K562 (cell line): ENCODE measurements around the gene CNTN2. TPM values are rescaled to one million over a fixed set of nuclear protein-coding genes. Genes with fewer than 3 reads are reported as not detected.

ENCODE experiments used
- ATAC-seq: fragments of 200-7000 bp; cut with Tn5 transposase; 3 replicates; pipeline ENCODE4 v1.9.1; 2020; ENCODE audit warnings: moderate library complexity
- BruUV-seq: library from RNA; stranded (reverse); fragments of 400-500 nt; replicated peaks from 2 replicates; lab custom pipeline; 2021; lab: Mats Ljungman, UMichigan
- CTCF ChIA-PET: fragments of 300-600 bp; formaldehyde crosslinking; extraction: SDS; loops from one replicate; lab custom pipeline; 2021; ENCODE audit warnings: low intra/inter-chr PET ratio; lab: Yijun Ruan, JAX
- POLR2A ChIA-PET: fragments of 300-600, 350-650 bp; sonication (Branson Sonifier 250); formaldehyde crosslinking; extraction: SDS; loops from one replicate; lab custom pipeline; 2021; ENCODE audit warnings: antibody characterized with exemption, inconsistent platforms; lab: Yijun Ruan, JAX
- DNase-seq, 4 experiments: peaks; one replicate each; pipeline versions ENCODE4 v3.0.0 to v3.0.0-alpha.2; 2011 to 2018; ENCODE audit warnings: low spot score in 3 of 4, mixed read lengths in 3 of 4; ENCODE audit errors: extremely low read depth in 1 of 4
- FAIRE-seq: peaks from 2 replicates; lab custom pipeline; 2011; peaks lifted over from hg19 to GRCh38; lab: Jason Lieb, UNC
- H2AFZ ChIP-seq: 2 replicates; pipeline ENCODE4 v1.6.0; 2011; ENCODE audit warnings: low read depth, low read length, control low read depth, inconsistent platforms
- H3K27ac ChIP-seq: fragments of 200-600 bp; 3 replicates; pipeline ENCODE4 v1.8.0; 2011; ENCODE audit warnings: low read depth, mild to moderate bottlenecking, control low read depth, inconsistent platforms, low read length, moderate library complexity, mixed read lengths; ENCODE audit errors: extremely low read depth
- H3K27me3 ChIP-seq, 2 experiments: fragments of 300-600 bp in 1 of 2; 2 replicates in 1 of 2; 3 replicates in 1 of 2; pipeline versions ENCODE4 v1.6.0 to v1.8.0; 2011; ENCODE audit warnings: inconsistent platforms in 2 of 2, low read length in 2 of 2, mild to moderate bottlenecking in 1 of 2, mixed read lengths in 1 of 2, moderate library complexity in 1 of 2; ENCODE audit not compliant: control insufficient read depth in 2 of 2, insufficient read depth in 2 of 2
- H3K36me3 ChIP-seq: fragments of 300-600 bp; 3 replicates; pipeline ENCODE4 v1.8.0; 2011; ENCODE audit warnings: mild to moderate bottlenecking, low read length, inconsistent platforms; ENCODE audit not compliant: control insufficient read depth, insufficient read depth
- H3K4me1 ChIP-seq, 2 experiments: fragments of 200-600 bp in 1 of 2; replicated peaks in 1 of 2; 2 replicates in 1 of 2; 3 replicates in 1 of 2; pipeline versions ENCODE4 v1.5.1 to v1.8.0; 2011; ENCODE audit warnings: inconsistent platforms in 2 of 2, low read length in 2 of 2, mild to moderate bottlenecking in 1 of 2, mixed read lengths in 1 of 2, moderate library complexity in 1 of 2; ENCODE audit not compliant: control insufficient read depth in 2 of 2, insufficient read depth in 2 of 2
- H3K4me2 ChIP-seq: 2 replicates; pipeline ENCODE4 v1.6.1; 2011; ENCODE audit warnings: low read length, control low read depth, inconsistent platforms, mixed read lengths; ENCODE audit not compliant: insufficient read depth
- H3K4me3 ChIP-seq: fragments of 200-600 bp; sonication (generic), shearing (Covaris generic); 2 replicates; pipeline ENCODE4 v1.5.1; 2016; ENCODE audit warnings: control low read depth, inconsistent platforms
- H3K79me2 ChIP-seq: fragments of 200-600 bp; 3 replicates; pipeline ENCODE4 v1.8.0; 2011; ENCODE audit warnings: low read length, inconsistent platforms; ENCODE audit not compliant: control insufficient read depth, insufficient read depth
- H3K9ac ChIP-seq, 2 experiments: 2 replicates each; pipeline versions ENCODE4 v1.6.0 to v1.6.1; 2011; ENCODE audit warnings: low read depth in 2 of 2, low read length in 2 of 2, control low read depth in 1 of 2, inconsistent platforms in 1 of 2, mild to moderate bottlenecking in 1 of 2, mixed read lengths in 1 of 2; ENCODE audit not compliant: insufficient read depth in 1 of 2
- H3K9me1 ChIP-seq: one replicate; pipeline ENCODE4 v1.6.0; 2011; ENCODE audit warnings: inconsistent platforms, mild to moderate bottlenecking, low read length, moderate library complexity; ENCODE audit not compliant: control insufficient read depth, insufficient read depth
- H3K9me3 ChIP-seq: replicated peaks from 2 replicates; pipeline ENCODE4 v1.5.1; 2011; ENCODE audit warnings: low read depth, low read length, inconsistent platforms; ENCODE audit not compliant: control insufficient read depth, insufficient read depth
- H4K20me1 ChIP-seq: replicated peaks from 2 replicates; pipeline ENCODE4 v1.6.1; 2011; ENCODE audit warnings: low read length, inconsistent platforms, mixed read lengths; ENCODE audit not compliant: control insufficient read depth, insufficient read depth
- CBX5 ChIP-seq: IDR thresholded peaks from 2 replicates; pipeline ENCODE4 v1.6.1; 2014; ENCODE audit warnings: low read depth, borderline replicate concordance
- DNMT1 ChIP-seq: fragments of 450-650 bp; IDR thresholded peaks from 2 replicates; pipeline ENCODE4 v1.6.1; 2016; ENCODE audit warnings: antibody characterized with exemption, mild to moderate bottlenecking
- OTX1 ChIP-seq: fragments of 450-650 bp; formaldehyde crosslinking; IDR thresholded peaks from 2 replicates; pipeline ENCODE4 v1.4.0; 2022; ENCODE audit warnings: mild to moderate bottlenecking
- POLR2G ChIP-seq: fragments of 200-400 bp; formaldehyde crosslinking; IDR thresholded peaks from 2 replicates; pipeline ENCODE4 v1.6.1; 2017; ENCODE audit warnings: low read depth, mild to moderate bottlenecking, antibody characterized with exemption, low read length, moderate library complexity
- U2AF1 ChIP-seq: fragments of 200-400 bp; formaldehyde crosslinking; optimal IDR thresholded peaks from 2 replicates; pipeline ENCODE3; 2017; ENCODE audit warnings: mild to moderate bottlenecking, low read depth, low read length, moderate library complexity
- YY1 ChIP-seq, 3 experiments: IDR thresholded peaks; 2 replicates each; pipeline ENCODE4 v1.6.1; 2011; ENCODE audit warnings: low read length in 2 of 3, mild to moderate bottlenecking in 2 of 3, moderate library complexity in 2 of 3, borderline replicate concordance in 1 of 3, control low read depth in 1 of 3, low read depth in 1 of 3; ENCODE audit not compliant: insufficient read depth in 3 of 3, insufficient replicate concordance in 2 of 3, control insufficient read depth in 1 of 3, insufficient read length in 1 of 3; ENCODE audit errors: extremely low read depth in 1 of 3
- ZBTB1 ChIP-seq: sonication (generic); formaldehyde crosslinking; IDR thresholded peaks from 2 replicates; pipeline ENCODE4 v1.8.1; 2023; ENCODE audit warnings: missing genetic modification reagents, low read depth, mild to moderate bottlenecking, borderline replicate concordance
- ZBTB8A ChIP-seq: fragments of 450-650 bp; IDR thresholded peaks from 2 replicates; pipeline ENCODE4 v1.6.1; 2018; ENCODE audit warnings: mild to moderate bottlenecking, moderate library complexity; ENCODE audit not compliant: partially characterized antibody
- ZNF121 ChIP-seq: sonication (generic); formaldehyde crosslinking; conservative IDR thresholded peaks from 2 replicates; pipeline ENCODE4 v1.8.0; 2022; ENCODE audit warnings: missing genetic modification reagents
- ZNF431 ChIP-seq: sonication (generic); formaldehyde crosslinking; IDR thresholded peaks from 2 replicates; pipeline ENCODE4 v1.8.0; 2022; ENCODE audit warnings: mild to moderate bottlenecking, missing genetic modification reagents
- ZNF589 ChIP-seq: fragments of 200-800 bp; sonication (Bioruptor generic); IDR thresholded peaks from 2 replicates; pipeline ENCODE4 v1.6.1; 2016; ENCODE audit warnings: low read depth, missing genetic modification characterization, missing compliant biosample characterization
- WGBS: fragments of 100-300 bp; shearing (Covaris generic); methylation state at CpG from one replicate; pipeline ENCODE4 v1.1.6; 2016; ENCODE audit warnings: low coverage, mixed read lengths; ENCODE audit not compliant: insufficient coverage; ENCODE audit errors: missing lambda C conversion rate; 5-methylcytosine and 5-hydroxymethylcytosine counted together
- in situ Hi-C: fragments of 300-500 bp; cut with MboI; formaldehyde crosslinking; loops from 4 replicates; pipeline ENCODE4 v1.15.0; 2018; ENCODE audit warnings: inconsistent platforms, mixed read lengths
- intact Hi-C: fragments of 100-400 bp; cut with micrococcal nuclease; formaldehyde crosslinking; loops from 2 replicates; pipeline ENCODE4 v1.14.2; 2022
- polyA plus RNA-seq, 8 experiments: library from polyadenylated mRNA; depleted of rRNA in 4 of 8; stranded (reverse) in 5 of 8; unstranded in 3 of 8; fragments of >200 nt; fragmentation: Nextera tagmentation in 2 of 8; fragmentation: Illumina TruSeq in 1 of 8; extraction: Ambion mirVana in 2 of 8; extraction: Trizol in 1 of 8; gene quantifications; 2 replicates each; pipeline versions ENCODE4 v1.2.1 to v1.2.3, GENCODE V29; 2011 to 2014; ENCODE audit warnings: inconsistent platforms in 1 of 8, missing spikeins in 1 of 8
- total RNA-seq, 7 experiments: library from RNA; depleted of rRNA in 6 of 7; stranded (reverse); fragments of >200 nt in 6 of 7; fragmentation: Illumina TruSeq in 2 of 7; extraction: Trizol in 2 of 7; gene quantifications; 2 replicates each; pipeline versions ENCODE4 v1.2.1 to v1.2.3, GENCODE V29; 2011 to 2021; ENCODE audit warnings: low replicate concordance in 1 of 7
- TF ChIP-seq, protein P1 (sequence below): fragments of 450-650 bp; IDR thresholded peaks from 2 replicates; pipeline ENCODE4 v1.6.1; 2017; ENCODE audit warnings: mild to moderate bottlenecking, moderate library complexity
- TF ChIP-seq, protein P2 (sequence below): fragments of 450-650 bp; IDR thresholded peaks from 2 replicates; pipeline ENCODE4 v1.6.1; 2017; ENCODE audit warnings: antibody characterized with exemption
- TF ChIP-seq, protein P3 (sequence below), 2 experiments: fragments of 150-350 bp in 1 of 2; IDR thresholded peaks; 2 replicates each; pipeline ENCODE4 v1.6.1; 2012 to 2016; ENCODE audit warnings: low read depth in 2 of 2, low read length in 2 of 2, mild to moderate bottlenecking in 1 of 2, moderate library complexity in 1 of 2

Gene CNTN2
- total and polyA plus RNA-seq, 9 of the 15 experiments (the other 6 are each of a cell fraction or from before 2014, with no cell fraction given): not detected

DNA sequence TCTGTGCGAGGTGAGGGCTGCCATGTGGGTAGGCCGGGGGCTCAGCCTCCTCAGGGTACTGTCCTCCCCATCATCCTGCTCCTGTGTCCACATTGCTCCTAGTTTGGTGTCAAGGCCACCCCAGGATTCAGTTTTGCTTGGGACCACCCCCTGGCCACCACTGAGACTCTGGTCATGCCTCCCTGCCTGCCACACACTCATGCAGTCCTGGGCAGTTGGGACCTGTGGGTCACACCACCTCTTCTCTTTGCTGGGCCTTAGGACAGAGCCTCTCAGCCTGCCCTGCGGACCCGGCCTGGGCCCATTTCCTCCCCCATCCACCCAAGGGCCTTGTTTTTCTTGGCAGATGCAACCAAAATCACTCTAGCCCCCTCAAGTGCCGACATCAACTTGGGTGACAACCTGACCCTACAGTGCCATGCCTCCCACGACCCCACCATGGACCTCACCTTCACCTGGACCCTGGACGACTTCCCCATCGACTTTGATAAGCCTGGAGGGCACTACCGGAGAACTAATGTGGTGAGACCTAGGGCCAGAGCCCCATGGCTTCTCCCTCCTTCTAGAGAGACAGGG lies 21.8 kb downstream of the CNTN2 start:
- Histone ChIP-seq H3K79me2 (no peaks in the 10 kb centered on the region), H3K4me3 (no peak overlapping the region), H3K4me1 (peaks cover 0 to 28% of the 10 kb centered on the region in 2 experiments; a peak in 3 of 5 replicates), H3K36me3 (no peaks in the 10 kb centered on the region), H2AFZ (no peak overlapping the region), H3K4me2 (no peak overlapping the region), H3K9ac (no peak overlapping the region), H4K20me1 (peaks cover 8% of the 10 kb centered on the region), H3K27me3 (peaks cover 38 to 71% of the 10 kb centered on the region in 2 experiments), H3K9me1 (no peaks in the 10 kb centered on the region), H3K27ac (no peak overlapping the region), H3K9me3 (no peaks in the 10 kb centered on the region)
- 3% methylated on average over 7 of the region's 9 CpGs for WGBS
- no peak for FAIRE-seq
- no peak for DNase-seq
- ChIA-PET POLR2A (no interaction called here), CTCF (no interaction called here)
- ATAC-seq: no peak
- in situ Hi-C loops (loop anchor here (5.0 kb wide), 1 partner anchor 88 kb away; no protein-coding TSS in a partner anchor), intact Hi-C loops (loop anchor here (10.0 kb wide), 1 partner anchor 260 kb away; no protein-coding TSS in a partner anchor)
- no peak for TF ChIP-seq CBX5
- TF ChIP-seq, protein P1, sequence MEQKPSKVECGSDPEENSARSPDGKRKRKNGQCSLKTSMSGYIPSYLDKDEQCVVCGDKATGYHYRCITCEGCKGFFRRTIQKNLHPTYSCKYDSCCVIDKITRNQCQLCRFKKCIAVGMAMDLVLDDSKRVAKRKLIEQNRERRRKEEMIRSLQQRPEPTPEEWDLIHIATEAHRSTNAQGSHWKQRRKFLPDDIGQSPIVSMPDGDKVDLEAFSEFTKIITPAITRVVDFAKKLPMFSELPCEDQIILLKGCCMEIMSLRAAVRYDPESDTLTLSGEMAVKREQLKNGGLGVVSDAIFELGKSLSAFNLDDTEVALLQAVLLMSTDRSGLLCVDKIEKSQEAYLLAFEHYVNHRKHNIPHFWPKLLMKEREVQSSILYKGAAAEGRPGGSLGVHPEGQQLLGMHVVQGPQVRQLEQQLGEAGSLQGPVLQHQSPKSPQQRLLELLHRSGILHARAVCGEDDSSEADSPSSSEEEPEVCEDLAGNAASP: no peak
- TF ChIP-seq ZNF431 (CRISPR knock-in tag): no peak
- TF ChIP-seq, protein P2, sequence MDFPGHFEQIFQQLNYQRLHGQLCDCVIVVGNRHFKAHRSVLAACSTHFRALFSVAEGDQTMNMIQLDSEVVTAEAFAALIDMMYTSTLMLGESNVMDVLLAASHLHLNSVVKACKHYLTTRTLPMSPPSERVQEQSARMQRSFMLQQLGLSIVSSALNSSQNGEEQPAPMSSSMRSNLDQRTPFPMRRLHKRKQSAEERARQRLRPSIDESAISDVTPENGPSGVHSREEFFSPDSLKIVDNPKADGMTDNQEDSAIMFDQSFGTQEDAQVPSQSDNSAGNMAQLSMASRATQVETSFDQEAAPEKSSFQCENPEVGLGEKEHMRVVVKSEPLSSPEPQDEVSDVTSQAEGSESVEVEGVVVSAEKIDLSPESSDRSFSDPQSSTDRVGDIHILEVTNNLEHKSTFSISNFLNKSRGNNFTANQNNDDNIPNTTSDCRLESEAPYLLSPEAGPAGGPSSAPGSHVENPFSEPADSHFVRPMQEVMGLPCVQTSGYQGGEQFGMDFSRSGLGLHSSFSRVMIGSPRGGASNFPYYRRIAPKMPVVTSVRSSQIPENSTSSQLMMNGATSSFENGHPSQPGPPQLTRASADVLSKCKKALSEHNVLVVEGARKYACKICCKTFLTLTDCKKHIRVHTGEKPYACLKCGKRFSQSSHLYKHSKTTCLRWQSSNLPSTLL: no peak
- no peak for TF ChIP-seq YY1 (IDR thresholded peaks at IDR 0.05; ENCODE audit: borderline replicate concordance in 1 of 3, control insufficient read depth in 1 of 3, extremely low read depth in 1 of 3, insufficient read depth in 3 of 3, insufficient read length in 1 of 3, insufficient replicate concordance in 2 of 3, low read depth in 1 of 3, low read length in 2 of 3)
- no peak for TF ChIP-seq POLR2G
- no peak for TF ChIP-seq ZBTB1 (CRISPR knock-in tag)
- TF ChIP-seq ZBTB8A: no peak
- no peak for TF ChIP-seq U2AF1
- TF ChIP-seq, protein P3, sequence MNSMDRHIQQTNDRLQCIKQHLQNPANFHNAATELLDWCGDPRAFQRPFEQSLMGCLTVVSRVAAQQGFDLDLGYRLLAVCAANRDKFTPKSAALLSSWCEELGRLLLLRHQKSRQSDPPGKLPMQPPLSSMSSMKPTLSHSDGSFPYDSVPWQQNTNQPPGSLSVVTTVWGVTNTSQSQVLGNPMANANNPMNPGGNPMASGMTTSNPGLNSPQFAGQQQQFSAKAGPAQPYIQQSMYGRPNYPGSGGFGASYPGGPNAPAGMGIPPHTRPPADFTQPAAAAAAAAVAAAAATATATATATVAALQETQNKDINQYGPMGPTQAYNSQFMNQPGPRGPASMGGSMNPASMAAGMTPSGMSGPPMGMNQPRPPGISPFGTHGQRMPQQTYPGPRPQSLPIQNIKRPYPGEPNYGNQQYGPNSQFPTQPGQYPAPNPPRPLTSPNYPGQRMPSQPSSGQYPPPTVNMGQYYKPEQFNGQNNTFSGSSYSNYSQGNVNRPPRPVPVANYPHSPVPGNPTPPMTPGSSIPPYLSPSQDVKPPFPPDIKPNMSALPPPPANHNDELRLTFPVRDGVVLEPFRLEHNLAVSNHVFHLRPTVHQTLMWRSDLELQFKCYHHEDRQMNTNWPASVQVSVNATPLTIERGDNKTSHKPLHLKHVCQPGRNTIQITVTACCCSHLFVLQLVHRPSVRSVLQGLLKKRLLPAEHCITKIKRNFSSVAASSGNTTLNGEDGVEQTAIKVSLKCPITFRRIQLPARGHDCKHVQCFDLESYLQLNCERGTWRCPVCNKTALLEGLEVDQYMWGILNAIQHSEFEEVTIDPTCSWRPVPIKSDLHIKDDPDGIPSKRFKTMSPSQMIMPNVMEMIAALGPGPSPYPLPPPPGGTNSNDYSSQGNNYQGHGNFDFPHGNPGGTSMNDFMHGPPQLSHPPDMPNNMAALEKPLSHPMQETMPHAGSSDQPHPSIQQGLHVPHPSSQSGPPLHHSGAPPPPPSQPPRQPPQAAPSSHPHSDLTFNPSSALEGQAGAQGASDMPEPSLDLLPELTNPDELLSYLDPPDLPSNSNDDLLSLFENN (IDR thresholded peaks at IDR 0.05; ENCODE audit: low read depth in 2 of 2, low read length in 2 of 2): no peak
- TF ChIP-seq ZNF121 (CRISPR knock-in tag): no peak
- TF ChIP-seq DNMT1: no peak
- TF ChIP-seq OTX1 (CRISPR knock-in tag): no peak
- no peak for TF ChIP-seq ZNF589
- BruUV-seq: no TSS peak
